HEK293 (cell line): ENCODE results near the gene CENPX.

Experiments used
- KLF1 ChIP-seq: fragments of 450-650 bp; formaldehyde crosslinking; IDR thresholded peaks from 2 replicates; pipeline ENCODE4 v1.5.1; 2016; ENCODE audit warnings: missing biosample characterization, missing genetic modification characterization
- KLF10 ChIP-seq: fragments of 450-650 bp; IDR thresholded peaks from 2 replicates; pipeline ENCODE4 v1.5.1; 2018; ENCODE audit warnings: missing biosample characterization, mild to moderate bottlenecking, missing genetic modification characterization
- KLF8 ChIP-seq: fragments of 450-650 bp; formaldehyde crosslinking; IDR thresholded peaks from 2 replicates; pipeline ENCODE4 v1.5.1; 2016; ENCODE audit warnings: missing biosample characterization, missing genetic modification characterization
- KLF9 ChIP-seq: fragments of 450-650 bp; formaldehyde crosslinking; IDR thresholded peaks from 2 replicates; pipeline ENCODE4 v1.5.1; 2016; ENCODE audit warnings: missing biosample characterization, missing genetic modification characterization, low read depth
- SP3 ChIP-seq: fragments of 450-650 bp; formaldehyde crosslinking; IDR thresholded peaks from 2 replicates; pipeline ENCODE4 v1.5.1; 2016; ENCODE audit warnings: missing biosample characterization, missing genetic modification characterization
- ZBTB48 ChIP-seq: fragments of 450-650 bp; formaldehyde crosslinking; IDR thresholded peaks from 2 replicates; pipeline ENCODE4 v1.5.1; 2016; ENCODE audit warnings: missing biosample characterization, missing genetic modification characterization
- ZBTB7A ChIP-seq: fragments of 450-650 bp; formaldehyde crosslinking; IDR thresholded peaks from 2 replicates; pipeline ENCODE4 v1.5.1; 2016; ENCODE audit warnings: low read depth, missing biosample characterization, missing genetic modification characterization
- ZEB2 ChIP-seq: fragments of 450-650 bp; formaldehyde crosslinking; IDR thresholded peaks from 2 replicates; pipeline ENCODE4 v1.5.1; 2016; ENCODE audit warnings: missing biosample characterization, missing genetic modification characterization
- ZFHX2 ChIP-seq: fragments of 450-650 bp; formaldehyde crosslinking; conservative IDR thresholded peaks from 2 replicates; pipeline ENCODE4 v1.5.1; 2016; ENCODE audit warnings: missing biosample characterization, missing genetic modification characterization
- ZNF121 ChIP-seq: fragments of 450-650 bp; formaldehyde crosslinking; IDR thresholded peaks from 2 replicates; pipeline ENCODE4 v1.5.1; 2016; ENCODE audit warnings: missing biosample characterization, missing genetic modification characterization
- ZNF24 ChIP-seq: fragments of 450-650 bp; formaldehyde crosslinking; IDR thresholded peaks from 2 replicates; pipeline ENCODE4 v1.5.1; 2016; ENCODE audit warnings: missing biosample characterization, missing genetic modification characterization
- ZNF548 ChIP-seq: fragments of 450-650 bp; formaldehyde crosslinking; IDR thresholded peaks from 2 replicates; pipeline ENCODE4 v1.5.1; 2016; ENCODE audit warnings: missing biosample characterization, missing genetic modification characterization
- ZNF561 ChIP-seq: fragments of 450-650 bp; IDR thresholded peaks from 2 replicates; pipeline ENCODE4 v1.5.1; 2018; ENCODE audit warnings: missing biosample characterization, missing genetic modification characterization, borderline replicate concordance
- ZNF747 ChIP-seq: fragments of 450-650 bp; formaldehyde crosslinking; IDR thresholded peaks from 2 replicates; pipeline ENCODE4 v1.5.1; 2016; ENCODE audit warnings: missing biosample characterization, missing genetic modification characterization
- ZSCAN30 ChIP-seq: fragments of 450-650 bp; IDR thresholded peaks from 2 replicates; pipeline ENCODE4 v1.5.1; 2018; ENCODE audit warnings: missing biosample characterization, mild to moderate bottlenecking, missing genetic modification characterization, moderate library complexity
- TF ChIP-seq, protein P1 (sequence below): fragments of 450-650 bp; formaldehyde crosslinking; IDR thresholded peaks from 2 replicates; pipeline ENCODE4 v1.5.1; 2016; ENCODE audit warnings: missing biosample characterization, missing genetic modification characterization
- TF ChIP-seq, protein P2 (sequence below): fragments of 450-650 bp; formaldehyde crosslinking; IDR thresholded peaks from 2 replicates; pipeline ENCODE4 v1.5.1; 2017; ENCODE audit warnings: missing biosample characterization, missing genetic modification characterization
- TF ChIP-seq, protein P3 (sequence below): IDR thresholded peaks from 2 replicates; pipeline ENCODE4 v1.6.1; 2011; ENCODE audit warnings: mild to moderate bottlenecking, low read depth, low read length, borderline replicate concordance
- TF ChIP-seq, protein P4 (sequence below): fragments of 450-650 bp; IDR thresholded peaks from 2 replicates; pipeline ENCODE4 v1.5.1; 2018; ENCODE audit warnings: missing biosample characterization, mild to moderate bottlenecking, missing genetic modification characterization
- TF ChIP-seq, protein P5 (sequence below): fragments of 450-650 bp; formaldehyde crosslinking; IDR thresholded peaks from 2 replicates; pipeline ENCODE4 v1.5.1; 2016; ENCODE audit warnings: missing biosample characterization, missing genetic modification characterization
- TF ChIP-seq, protein P6 (sequence below): fragments of 450-650 bp; formaldehyde crosslinking; IDR thresholded peaks from 2 replicates; pipeline ENCODE4 v1.5.1; 2017; ENCODE audit warnings: missing biosample characterization, mild to moderate bottlenecking, missing genetic modification characterization, moderate library complexity
- TF ChIP-seq, protein P7 (sequence below): fragments of 450-650 bp; formaldehyde crosslinking; optimal IDR thresholded peaks from 2 replicates; pipeline ENCODE3; 2016; ENCODE audit warnings: missing biosample characterization, mild to moderate bottlenecking, missing genetic modification characterization

CENPX gene

DNA sequence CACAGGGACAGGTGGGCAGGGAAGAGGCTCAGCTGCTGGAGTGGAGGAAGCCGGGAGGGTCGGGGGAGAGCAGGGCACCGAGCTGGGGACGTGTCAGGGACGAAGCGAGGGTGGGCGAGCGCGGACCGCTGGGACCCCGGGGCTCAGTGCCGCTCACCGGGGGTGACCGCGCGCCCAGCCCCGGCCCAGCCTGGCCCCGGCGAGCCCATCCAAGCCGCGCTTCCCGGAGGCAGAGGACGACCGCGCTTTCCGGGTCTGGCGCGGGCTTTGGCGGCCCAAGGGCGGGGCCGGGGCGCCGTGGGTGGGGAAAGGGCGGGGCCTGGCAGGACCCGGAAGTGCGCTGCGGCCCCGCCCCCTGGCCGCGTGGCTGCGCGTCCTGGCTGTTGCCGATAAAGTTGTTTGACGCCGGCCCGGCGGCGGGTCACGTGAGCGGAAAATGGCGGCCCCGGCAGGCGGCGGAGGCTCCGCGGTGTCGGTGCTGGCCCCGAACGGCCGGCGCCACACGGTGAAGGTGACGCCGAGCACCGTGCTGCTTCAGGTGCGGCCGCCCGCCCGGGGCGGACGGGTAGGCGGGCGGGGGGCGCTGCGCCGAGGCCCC lies 45.4 kb downstream of the CENPX start, which contains the start of gene ASPSCR1 (continued):
- TF ChIP-seq, protein P1, sequence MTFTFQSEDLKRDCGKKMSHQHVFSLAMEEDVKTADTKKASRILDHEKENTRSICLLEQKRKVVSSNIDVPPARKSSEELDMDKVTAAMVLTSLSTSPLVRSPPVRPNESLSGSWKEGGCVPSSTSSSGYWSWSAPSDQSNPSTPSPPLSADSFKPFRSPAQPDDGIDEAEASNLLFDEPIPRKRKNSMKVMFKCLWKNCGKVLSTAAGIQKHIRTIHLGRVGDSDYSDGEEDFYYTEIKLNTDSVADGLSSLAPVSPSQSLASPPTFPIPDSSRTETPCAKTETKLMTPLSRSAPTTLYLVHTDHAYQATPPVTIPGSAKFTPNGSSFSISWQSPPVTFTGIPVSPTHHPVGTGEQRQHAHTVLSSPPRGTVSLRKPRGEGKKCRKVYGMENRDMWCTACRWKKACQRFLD (tag by site-specific recombination): peak; percentile 96
- TF ChIP-seq, protein P2, sequence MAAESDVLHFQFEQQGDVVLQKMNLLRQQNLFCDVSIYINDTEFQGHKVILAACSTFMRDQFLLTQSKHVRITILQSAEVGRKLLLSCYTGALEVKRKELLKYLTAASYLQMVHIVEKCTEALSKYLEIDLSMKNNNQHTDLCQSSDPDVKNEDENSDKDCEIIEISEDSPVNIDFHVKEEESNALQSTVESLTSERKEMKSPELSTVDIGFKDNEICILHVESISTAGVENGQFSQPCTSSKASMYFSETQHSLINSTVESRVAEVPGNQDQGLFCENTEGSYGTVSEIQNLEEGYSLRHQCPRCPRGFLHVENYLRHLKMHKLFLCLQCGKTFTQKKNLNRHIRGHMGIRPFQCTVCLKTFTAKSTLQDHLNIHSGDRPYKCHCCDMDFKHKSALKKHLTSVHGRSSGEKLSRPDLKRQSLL (tag by site-specific recombination): peak; percentile 26; the same call in 1 of the 2 replicates
- peak; percentile 71; the same call in 1 of the 2 replicates for TF ChIP-seq KLF1
- peak; percentile 96 for TF ChIP-seq ZSCAN30 (tag by site-specific recombination)
- TF ChIP-seq ZBTB7A (tag by site-specific recombination): peak; percentile 46; the same call in 1 of the 2 replicates
- peak; percentile 85 for TF ChIP-seq KLF9 (tag by site-specific recombination)
- TF ChIP-seq, protein P3, sequence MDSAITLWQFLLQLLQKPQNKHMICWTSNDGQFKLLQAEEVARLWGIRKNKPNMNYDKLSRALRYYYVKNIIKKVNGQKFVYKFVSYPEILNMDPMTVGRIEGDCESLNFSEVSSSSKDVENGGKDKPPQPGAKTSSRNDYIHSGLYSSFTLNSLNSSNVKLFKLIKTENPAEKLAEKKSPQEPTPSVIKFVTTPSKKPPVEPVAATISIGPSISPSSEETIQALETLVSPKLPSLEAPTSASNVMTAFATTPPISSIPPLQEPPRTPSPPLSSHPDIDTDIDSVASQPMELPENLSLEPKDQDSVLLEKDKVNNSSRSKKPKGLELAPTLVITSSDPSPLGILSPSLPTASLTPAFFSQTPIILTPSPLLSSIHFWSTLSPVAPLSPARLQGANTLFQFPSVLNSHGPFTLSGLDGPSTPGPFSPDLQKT: peak; percentile 62; the same call in 1 of the 2 replicates
- TF ChIP-seq SP3 (tag by site-specific recombination): peak; percentile 91
- TF ChIP-seq ZNF561 (tag by site-specific recombination): peak; percentile 71; the same call in 1 of the 2 replicates
- TF ChIP-seq, protein P4, sequence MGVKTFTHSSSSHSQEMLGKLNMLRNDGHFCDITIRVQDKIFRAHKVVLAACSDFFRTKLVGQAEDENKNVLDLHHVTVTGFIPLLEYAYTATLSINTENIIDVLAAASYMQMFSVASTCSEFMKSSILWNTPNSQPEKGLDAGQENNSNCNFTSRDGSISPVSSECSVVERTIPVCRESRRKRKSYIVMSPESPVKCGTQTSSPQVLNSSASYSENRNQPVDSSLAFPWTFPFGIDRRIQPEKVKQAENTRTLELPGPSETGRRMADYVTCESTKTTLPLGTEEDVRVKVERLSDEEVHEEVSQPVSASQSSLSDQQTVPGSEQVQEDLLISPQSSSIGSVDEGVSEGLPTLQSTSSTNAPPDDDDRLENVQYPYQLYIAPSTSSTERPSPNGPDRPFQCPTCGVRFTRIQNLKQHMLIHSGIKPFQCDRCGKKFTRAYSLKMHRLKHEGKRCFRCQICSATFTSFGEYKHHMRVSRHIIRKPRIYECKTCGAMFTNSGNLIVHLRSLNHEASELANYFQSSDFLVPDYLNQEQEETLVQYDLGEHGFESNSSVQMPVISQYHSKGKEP (tag by site-specific recombination): peak; percentile 81
- TF ChIP-seq KLF10 (tag by site-specific recombination): peak; percentile 99
- TF ChIP-seq KLF8 (tag by site-specific recombination): peak; percentile 94
- no peak for TF ChIP-seq ZNF24 (tag by site-specific recombination)
- TF ChIP-seq, protein P5, sequence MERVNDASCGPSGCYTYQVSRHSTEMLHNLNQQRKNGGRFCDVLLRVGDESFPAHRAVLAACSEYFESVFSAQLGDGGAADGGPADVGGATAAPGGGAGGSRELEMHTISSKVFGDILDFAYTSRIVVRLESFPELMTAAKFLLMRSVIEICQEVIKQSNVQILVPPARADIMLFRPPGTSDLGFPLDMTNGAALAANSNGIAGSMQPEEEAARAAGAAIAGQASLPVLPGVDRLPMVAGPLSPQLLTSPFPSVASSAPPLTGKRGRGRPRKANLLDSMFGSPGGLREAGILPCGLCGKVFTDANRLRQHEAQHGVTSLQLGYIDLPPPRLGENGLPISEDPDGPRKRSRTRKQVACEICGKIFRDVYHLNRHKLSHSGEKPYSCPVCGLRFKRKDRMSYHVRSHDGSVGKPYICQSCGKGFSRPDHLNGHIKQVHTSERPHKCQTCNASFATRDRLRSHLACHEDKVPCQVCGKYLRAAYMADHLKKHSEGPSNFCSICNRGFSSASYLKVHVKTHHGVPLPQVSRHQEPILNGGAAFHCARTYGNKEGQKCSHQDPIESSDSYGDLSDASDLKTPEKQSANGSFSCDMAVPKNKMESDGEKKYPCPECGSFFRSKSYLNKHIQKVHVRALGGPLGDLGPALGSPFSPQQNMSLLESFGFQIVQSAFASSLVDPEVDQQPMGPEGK: peak; percentile 16; the same call in 1 of the 2 replicates
- TF ChIP-seq, protein P6, sequence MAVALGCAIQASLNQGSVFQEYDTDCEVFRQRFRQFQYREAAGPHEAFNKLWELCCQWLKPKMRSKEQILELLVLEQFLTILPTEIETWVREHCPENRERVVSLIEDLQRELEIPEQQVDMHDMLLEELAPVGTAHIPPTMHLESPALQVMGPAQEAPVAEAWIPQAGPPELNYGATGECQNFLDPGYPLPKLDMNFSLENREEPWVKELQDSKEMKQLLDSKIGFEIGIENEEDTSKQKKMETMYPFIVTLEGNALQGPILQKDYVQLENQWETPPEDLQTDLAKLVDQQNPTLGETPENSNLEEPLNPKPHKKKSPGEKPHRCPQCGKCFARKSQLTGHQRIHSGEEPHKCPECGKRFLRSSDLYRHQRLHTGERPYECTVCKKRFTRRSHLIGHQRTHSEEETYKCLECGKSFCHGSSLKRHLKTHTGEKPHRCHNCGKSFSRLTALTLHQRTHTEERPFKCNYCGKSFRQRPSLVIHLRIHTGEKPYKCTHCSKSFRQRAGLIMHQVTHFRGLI (tag by site-specific recombination): peak; percentile 86; the same call in 1 of the 2 replicates
- no peak for TF ChIP-seq ZNF747 (tag by site-specific recombination)
- TF ChIP-seq, protein P7, sequence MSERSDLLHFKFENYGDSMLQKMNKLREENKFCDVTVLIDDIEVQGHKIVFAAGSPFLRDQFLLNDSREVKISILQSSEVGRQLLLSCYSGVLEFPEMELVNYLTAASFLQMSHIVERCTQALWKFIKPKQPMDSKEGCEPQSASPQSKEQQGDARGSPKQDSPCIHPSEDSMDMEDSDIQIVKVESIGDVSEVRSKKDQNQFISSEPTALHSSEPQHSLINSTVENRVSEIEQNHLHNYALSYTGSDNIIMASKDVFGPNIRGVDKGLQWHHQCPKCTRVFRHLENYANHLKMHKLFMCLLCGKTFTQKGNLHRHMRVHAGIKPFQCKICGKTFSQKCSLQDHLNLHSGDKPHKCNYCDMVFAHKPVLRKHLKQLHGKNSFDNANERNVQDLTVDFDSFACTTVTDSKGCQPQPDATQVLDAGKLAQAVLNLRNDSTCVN (tag by site-specific recombination): peak; percentile 62
- peak; percentile 91 for TF ChIP-seq ZBTB48 (tag by site-specific recombination)
- TF ChIP-seq ZNF121 (tag by site-specific recombination): 0 out of 2 replicates have a peak, but pooled peaks have one; percentile 19
- TF ChIP-seq ZEB2: peak; percentile 81; the same call in 1 of the 2 replicates
- TF ChIP-seq ZFHX2 (tag by site-specific recombination): peak; percentile 57
- no peak for TF ChIP-seq ZNF548 (tag by site-specific recombination)
